GM18508 (cell line): ENCODE measurements around the gene PDXDC1.
"Not testable (repeated sequence)": the region's sequence is repeated elsewhere in the genome, so short reads cannot be mapped to it uniquely, and the experiment has no call there.

Source experiments
- ATAC-seq: cut with Tn5 transposase; IDR thresholded peaks from one replicate; pipeline ENCODE4 v1.9.1; 2021; ENCODE audit warnings: moderate number of reproducible peaks; ENCODE audit not compliant: insufficient read depth, unreplicated experiment

PDXDC1 gene

DNA sequence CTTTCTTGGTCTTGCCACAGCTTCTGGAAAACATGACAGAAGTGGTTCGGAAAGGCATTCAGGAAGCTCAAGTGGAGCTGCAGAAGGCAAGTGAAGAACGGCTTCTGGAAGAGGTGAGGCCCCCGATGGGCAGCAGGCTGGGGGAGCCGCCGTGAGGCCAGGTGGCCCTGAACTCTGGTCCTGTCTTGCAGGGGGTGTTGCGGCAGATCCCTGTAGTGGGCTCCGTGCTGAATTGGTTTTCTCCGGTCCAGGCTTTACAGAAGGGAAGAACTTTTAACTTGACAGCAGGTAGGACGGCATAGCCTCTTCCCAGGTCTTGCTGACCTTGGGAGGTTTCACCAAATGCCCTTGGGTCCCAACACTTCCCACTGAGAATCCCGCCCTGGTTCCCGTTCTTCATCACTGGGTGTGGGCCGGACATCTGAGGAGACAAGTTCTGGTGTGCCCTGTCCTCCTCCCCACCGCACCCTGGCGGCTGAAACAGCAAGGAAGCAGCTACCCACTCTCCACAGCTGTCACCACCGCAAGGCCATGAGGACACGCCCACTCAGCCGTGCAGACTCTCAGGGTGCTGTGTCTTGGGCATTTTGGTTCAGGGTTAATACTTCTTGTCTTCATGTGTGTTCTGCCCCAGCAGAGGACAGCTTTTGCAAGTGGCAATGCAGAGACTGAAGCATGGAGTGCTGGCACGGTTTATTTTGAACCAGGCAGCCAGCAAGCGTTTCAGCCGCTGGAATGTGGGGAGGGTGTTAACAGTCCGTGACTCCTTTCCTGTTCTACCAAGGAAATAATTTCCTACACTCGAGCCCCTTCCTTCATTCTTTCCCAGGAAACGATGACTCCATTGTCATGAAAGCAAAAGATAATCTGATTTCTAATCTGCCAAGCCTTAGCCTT is 59.7 kb downstream of the PDXDC1 start:
- no peak for ATAC-seq

DNA sequence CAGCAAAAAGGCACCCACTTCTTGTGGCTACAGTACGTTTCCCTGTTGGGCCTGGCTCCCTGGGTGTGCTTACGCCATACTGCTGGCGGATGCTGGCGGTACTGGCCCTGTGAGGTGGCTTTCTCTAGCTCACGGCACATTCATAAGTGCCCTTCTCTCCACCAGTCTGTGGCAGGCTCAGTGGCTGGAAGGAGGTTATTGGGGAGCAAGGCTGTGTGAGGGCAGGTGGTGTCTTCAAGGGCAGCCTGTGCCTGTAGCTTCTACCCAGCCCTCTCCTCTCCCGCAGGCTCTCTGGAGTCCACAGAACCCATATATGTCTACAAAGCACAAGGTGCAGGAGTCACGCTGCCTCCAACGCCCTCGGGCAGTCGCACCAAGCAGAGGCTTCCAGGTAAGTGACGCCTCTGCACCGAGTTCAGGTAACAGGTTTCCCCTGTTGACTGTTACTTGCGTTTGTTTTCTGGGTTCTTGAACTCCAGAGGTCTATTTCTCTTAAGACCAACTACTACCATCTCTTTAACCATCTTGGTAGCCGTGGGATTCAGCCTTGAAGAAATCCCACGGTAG is 60.4 kb downstream of the PDXDC1 start:
- ATAC-seq = no peak

DNA sequence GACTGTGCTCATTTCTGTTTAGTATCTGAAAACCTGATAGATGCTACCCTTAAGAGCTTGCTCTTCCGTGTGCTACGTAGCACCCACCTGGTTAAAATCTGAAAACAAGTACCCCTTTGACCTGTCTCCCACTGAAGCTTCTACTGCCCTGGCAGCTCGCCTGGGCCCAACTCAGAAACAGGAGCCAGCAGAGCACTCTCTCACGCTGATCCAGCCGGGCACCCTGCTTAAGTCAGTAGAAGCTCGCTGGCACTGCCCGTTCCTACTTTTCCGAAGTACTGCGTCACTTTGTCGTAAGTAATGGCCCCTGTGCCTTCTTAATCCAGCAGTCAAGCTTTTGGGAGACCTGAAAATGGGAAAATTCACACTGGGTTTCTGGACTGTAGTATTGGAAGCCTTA is 62.2 kb downstream of the PDXDC1 start:
- ATAC-seq = no peak

- no peak for ATAC-seq
Measured at GRCh38 chr16:15037745-15038144, 62.9 kb downstream of the PDXDC1 start.

DNA sequence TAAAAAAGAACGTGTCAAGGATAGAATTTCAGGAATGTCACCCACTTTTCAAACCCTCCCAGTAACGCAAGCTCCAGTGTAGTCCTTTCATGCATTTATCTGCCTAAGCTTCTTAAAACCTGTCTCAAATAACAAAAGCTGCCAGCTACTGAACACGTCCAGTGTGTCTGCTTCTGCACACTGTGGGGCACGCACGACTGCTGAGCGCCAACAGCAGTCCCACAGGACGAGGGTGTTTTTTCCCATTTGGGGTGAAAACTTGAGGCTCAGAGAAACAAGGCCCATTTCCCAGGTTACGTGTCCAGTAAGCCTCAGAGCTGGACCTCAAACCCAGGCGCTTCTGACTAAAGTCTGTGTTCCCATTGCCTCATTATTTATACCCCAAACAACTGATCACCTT is 63.9 kb downstream of the PDXDC1 start:
- ATAC-seq = no peak

- ATAC-seq = no peak
Measured at GRCh38 chr16:15041271-15042004, 66.6 kb downstream of the PDXDC1 start.

- ATAC-seq = no peak
Measured at GRCh38 chr16:15043344-15043743, 68.5 kb downstream of the PDXDC1 start.

DNA sequence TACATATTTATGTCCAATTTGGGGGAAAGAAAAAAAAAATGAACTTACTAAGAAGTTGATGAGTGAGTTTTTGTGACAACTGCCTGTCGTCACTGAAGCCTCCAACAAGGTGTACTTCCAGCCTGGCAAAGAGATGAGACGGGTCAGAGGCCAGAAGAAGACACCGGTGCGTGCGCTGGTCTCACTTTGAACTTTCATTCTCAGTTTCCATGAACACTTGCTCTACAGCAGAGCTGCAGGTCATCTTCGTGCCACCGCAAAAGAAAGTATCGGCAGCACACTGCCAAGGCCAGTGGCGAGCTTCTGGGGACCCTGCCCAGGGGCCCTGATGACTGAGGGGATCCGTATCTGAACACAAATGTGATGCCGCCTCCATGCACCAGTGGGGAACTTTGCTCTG is 69.5 kb downstream of the PDXDC1 start:
- ATAC-seq = no peak

DNA sequence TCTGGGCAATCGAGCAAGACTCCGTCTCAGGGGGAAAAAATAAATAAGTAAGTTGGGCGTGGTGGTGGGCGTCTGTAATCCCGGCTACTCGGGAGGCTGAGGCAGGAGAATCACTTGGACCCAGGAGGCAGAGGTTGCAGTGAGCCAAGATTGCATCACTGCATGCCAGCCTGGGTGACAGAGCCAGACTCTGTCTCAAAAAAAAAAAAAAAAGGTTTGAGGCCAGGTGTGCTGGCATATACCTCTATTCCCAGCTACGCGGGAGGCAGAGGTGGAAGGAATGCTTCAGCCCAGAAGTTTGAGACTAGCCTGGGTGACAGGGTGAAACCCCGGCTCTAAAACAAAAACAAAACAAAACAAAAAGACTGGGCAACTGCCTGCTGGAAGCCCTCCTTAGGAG is 70.4 kb downstream of the PDXDC1 start:
- ATAC-seq = not testable (repeated sequence)

GRCh38 chr16:15046692-15047376 is 72.0 kb downstream of the PDXDC1 start:
- no peak for ATAC-seq

DNA sequence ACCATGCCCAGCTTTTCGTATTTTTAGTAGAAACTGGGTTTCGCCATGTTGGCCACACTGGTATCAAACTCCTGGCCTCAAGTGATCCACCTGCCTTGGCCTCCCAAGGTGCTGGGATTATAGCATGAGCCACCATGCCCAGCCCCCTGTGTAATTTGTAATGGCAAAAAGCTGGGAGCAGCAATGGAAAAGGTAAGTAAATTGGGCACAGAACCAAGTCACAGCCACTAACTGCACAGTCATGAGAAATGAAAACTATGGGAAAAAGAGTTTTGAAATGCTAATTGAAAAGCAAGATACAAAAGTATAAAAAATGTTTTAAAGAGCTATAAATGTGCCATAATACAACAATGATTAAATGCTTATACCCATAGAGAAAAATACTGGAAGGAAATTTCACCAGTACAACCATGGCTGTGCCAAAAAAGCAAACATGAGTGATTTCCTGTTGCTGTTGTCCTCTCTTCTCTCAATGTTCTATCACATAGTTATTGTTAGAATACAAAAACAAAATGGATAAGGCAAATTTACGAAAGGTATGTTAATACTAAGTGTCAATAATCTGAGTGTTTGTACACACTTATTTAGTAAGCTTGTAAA is 74.9 kb downstream of the PDXDC1 start:
- no peak for ATAC-seq

- ATAC-seq = not testable (repeated sequence)
Measured at GRCh38 chr16:15050440-15050839, 75.6 kb downstream of the PDXDC1 start.

- ATAC-seq = no peak
Measured at GRCh38 chr16:15051387-15051951, 76.6 kb downstream of the PDXDC1 start.

DNA sequence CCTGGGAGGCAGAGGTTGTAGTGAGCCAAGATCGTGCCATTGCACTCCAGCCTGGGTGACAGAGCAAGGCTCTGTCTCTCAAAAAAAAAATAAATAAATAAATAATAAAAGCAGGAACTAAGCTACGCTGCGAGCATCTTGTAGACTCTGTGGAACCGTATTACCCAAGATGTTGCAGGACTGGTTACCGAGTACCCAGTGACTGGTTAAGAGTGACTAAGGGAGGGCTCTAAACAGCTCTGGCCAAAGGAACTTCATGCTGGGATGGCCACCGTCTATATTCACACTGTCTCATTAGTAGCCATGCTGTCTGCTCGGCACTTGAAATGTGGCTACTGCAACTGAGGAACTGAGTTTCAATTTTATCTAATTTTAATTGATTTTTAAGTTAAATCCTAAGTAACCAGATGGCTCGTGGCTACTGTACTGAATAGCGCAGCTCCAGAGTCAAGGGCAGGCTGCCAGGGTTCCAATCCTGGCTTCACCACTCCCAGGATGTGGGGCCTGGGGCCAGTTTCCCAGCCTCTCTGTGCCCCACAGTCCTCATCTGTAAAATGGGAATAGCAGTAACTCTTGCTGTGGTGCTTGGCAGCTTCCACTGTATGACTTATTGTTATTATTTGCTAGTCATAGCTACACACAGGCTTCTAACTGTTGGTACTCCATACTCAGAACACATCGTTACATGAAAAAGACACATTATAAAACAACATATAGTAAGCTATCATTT is 78.1 kb downstream of the PDXDC1 start:
- ATAC-seq = no peak

- no peak for ATAC-seq
Measured at GRCh38 chr16:15053904-15054303, 79.1 kb downstream of the PDXDC1 start.

GRCh38 chr16:15054357-15055140 is 79.7 kb downstream of the PDXDC1 start:
- ATAC-seq = no peak

DNA sequence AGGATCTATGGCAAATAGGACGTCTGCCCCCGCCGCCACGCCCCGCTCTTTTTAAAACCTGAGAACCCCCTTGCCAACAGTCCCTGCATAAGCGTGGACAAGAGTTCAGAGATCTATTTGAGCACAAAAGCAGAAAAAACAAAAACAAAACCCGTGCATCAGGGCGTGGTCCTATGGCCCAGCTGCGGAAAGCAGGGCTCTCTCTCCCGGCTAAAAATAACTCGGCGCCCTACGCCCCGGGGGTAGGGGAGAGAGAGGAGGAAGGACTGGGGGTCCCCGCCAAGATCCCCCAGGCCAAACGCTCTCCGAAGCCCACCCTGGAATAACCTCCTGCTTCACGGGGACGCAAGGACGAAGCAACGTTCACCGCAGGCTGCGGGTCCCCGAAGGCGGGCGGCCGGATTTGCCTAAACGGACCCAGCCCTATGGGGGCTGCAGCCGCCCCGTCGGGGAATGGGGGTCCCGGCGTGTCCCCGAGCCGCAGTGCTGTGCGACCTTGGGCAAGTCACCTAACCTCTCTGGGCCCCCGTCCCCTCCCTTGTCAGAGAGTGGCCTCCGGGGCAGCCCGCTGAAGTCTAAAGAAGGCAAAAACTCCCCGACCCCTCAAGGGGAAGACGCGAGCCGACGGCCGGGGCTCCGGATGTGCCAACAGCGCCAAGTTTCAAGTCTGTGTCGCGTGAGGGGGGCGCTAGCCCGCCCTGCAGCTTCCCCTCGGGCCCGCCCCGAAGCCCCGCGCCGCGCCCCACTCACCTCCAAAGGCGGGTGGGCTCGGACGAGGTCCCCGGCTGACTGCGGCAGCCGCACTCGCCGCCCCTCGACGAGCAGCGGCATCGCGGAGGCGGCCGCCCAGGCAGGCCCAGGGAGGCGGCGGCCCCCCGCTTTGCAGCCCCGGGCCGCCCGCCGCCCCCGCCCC is 80.6 kb downstream of the PDXDC1 start:
- peak; percentile 28 for ATAC-seq
